ENCODE measurements around the gene TRIM39.

DNA sequence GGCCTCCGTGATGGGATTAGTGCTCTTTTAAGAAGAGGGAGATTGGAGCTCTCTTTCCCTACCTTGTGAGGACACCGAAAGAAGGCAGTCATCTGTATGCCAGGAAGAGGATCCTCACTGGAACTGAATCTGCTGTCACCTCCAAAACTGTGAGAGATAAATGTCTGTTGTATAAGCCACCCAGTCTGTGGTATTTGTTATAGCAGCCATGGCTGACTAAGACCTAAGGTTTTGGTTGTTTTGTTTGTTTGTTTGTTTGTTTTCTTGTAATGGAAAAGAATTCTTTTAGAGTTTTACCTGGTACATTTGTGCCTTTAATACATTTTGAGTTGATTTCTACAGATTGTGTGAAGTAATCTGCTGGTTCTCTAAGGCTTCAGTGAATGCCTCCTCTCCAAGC lies 25.8 kb downstream of the TRIM39 start:
- no peak for TF ChIP-seq POLR2A (IDR thresholded peaks at IDR 0.05)
- TF ChIP-seq, protein P1, sequence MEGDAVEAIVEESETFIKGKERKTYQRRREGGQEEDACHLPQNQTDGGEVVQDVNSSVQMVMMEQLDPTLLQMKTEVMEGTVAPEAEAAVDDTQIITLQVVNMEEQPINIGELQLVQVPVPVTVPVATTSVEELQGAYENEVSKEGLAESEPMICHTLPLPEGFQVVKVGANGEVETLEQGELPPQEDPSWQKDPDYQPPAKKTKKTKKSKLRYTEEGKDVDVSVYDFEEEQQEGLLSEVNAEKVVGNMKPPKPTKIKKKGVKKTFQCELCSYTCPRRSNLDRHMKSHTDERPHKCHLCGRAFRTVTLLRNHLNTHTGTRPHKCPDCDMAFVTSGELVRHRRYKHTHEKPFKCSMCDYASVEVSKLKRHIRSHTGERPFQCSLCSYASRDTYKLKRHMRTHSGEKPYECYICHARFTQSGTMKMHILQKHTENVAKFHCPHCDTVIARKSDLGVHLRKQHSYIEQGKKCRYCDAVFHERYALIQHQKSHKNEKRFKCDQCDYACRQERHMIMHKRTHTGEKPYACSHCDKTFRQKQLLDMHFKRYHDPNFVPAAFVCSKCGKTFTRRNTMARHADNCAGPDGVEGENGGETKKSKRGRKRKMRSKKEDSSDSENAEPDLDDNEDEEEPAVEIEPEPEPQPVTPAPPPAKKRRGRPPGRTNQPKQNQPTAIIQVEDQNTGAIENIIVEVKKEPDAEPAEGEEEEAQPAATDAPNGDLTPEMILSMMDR (IDR thresholded peaks at IDR 0.05): no peak

Measured in lower leg skin (tissue), 3 donors.